DND-41 (cell line): Measurements from ENCODE around the gene DGKQ.
A peak's percentile ranks its signal among the peaks of the same experiment; 100 is the strongest.

Experiments used
- ATAC-seq: fragments of 200-7000 bp; cut with Tn5 transposase; 3 replicates; pipeline ENCODE4 v1.9.1; 2021; ENCODE audit warnings: low read depth; ENCODE audit not compliant: insufficient read depth
- DNase-seq: peaks from one replicate; pipeline ENCODE4 v3.0.0-alpha.2; 2020
- H2AFZ ChIP-seq: 2 replicates; pipeline ENCODE4 v1.6.0; 2012; ENCODE audit warnings: low read depth, low read length
- H3K27ac ChIP-seq: 2 replicates; pipeline ENCODE4 v1.5.1; 2012; ENCODE audit warnings: low read length, inconsistent platforms
- H3K27me3 ChIP-seq: fragments of 200-600 bp; sonication (generic); 2 replicates; pipeline ENCODE4 v1.6.0; 2012; ENCODE audit warnings: low read length, mild to moderate bottlenecking, inconsistent platforms; ENCODE audit not compliant: insufficient read depth, poor library complexity
- H3K36me3 ChIP-seq: 2 replicates; pipeline ENCODE4 v1.5.1; 2012; ENCODE audit warnings: low read length, inconsistent platforms; ENCODE audit not compliant: insufficient read depth
- H3K4me1 ChIP-seq: 2 replicates; pipeline ENCODE4 v1.5.1; 2012; ENCODE audit warnings: mild to moderate bottlenecking, low read length; ENCODE audit not compliant: insufficient read depth
- H3K4me2 ChIP-seq: 2 replicates; pipeline ENCODE4 v1.6.0; 2012; ENCODE audit warnings: mild to moderate bottlenecking, moderate library complexity, low read length, inconsistent platforms; ENCODE audit not compliant: insufficient read depth
- H3K4me3 ChIP-seq, 2 experiments: fragments of 200-600 bp in 1 of 2; shearing (Covaris generic) in 1 of 2; 2 replicates each; pipeline ENCODE4 v1.5.1; 2012 to 2016; ENCODE audit warnings: inconsistent platforms in 2 of 2, low read length in 2 of 2, mild to moderate bottlenecking in 2 of 2, low read depth in 1 of 2, moderate library complexity in 1 of 2
- H3K79me2 ChIP-seq: 2 replicates; pipeline ENCODE4 v1.6.0; 2012; ENCODE audit warnings: low read length, inconsistent platforms; ENCODE audit not compliant: insufficient read depth
- H3K9ac ChIP-seq: 2 replicates; pipeline ENCODE4 v1.6.0; 2012; ENCODE audit warnings: low read depth, mild to moderate bottlenecking, inconsistent platforms, low read length, moderate library complexity
- H3K9me3 ChIP-seq: 2 replicates; pipeline ENCODE4 v1.5.1; 2012; ENCODE audit warnings: low read length, moderate library complexity, mild to moderate bottlenecking, inconsistent platforms; ENCODE audit not compliant: insufficient read depth, severe bottlenecking
- H4K20me1 ChIP-seq: 2 replicates; pipeline ENCODE4 v1.6.0; 2012; ENCODE audit warnings: low read length; ENCODE audit not compliant: insufficient read depth
- CTCF ChIP-seq: IDR thresholded peaks from 2 replicates; pipeline ENCODE4 v1.5.1; 2012; ENCODE audit warnings: borderline replicate concordance, low read length, moderate library complexity, mild to moderate bottlenecking; ENCODE audit not compliant: poor library complexity, severe bottlenecking; ENCODE audit errors: extremely low read depth
- EZH2 ChIP-seq: IDR thresholded peaks from 3 replicates; pipeline ENCODE4 v1.6.1; 2012; ENCODE audit warnings: borderline replicate concordance, low read depth, mild to moderate bottlenecking, moderate library complexity, low read length, inconsistent platforms; ENCODE audit not compliant: severe bottlenecking

The DGKQ gene

GRCh38 chr4:985123-985830 lies 11.9 kb upstream of the DGKQ start:
- H2AFZ ChIP-seq, result no peak overlapping the region

DNA sequence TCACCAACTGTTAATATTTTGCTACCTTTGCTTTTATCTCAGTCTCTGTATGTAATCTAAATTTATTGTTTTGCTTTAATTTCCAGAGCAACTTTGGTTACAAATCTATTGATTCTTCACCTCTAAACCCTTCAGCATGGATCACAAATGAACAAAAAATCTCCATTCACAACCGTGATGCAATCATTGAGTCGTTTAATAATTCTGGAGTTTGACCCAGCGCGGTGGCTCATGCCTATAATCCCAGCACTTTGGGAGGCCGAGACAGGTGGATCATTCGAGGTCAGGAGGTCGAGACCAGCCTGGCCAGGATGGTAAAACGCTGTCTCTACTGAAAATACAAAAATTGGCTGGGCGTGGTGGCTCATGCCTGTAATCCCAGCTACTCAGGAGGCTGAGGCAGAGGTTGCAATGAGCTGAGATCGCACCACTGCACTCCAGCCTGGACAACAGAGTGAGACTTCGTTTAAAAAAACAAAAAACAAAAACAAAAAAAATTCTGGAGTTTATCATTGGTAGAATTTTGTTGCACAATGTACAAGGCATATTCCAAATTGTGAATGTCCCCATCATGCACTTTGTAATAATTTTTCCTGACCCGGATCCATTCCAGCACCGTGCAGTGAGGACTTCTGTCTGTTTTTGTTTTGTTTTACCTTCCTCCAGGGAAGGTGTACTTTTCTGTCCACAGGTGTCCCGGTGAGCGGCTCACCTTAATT lies 11.1 kb upstream of the DGKQ start:
- no peak for DNase-seq
- peak overlapping the region; percentile 83; the same call in 1 of the 2 replicates for H3K4me2 ChIP-seq
- ATAC-seq, result no peak
- no peak overlapping the region for H3K27ac ChIP-seq
- H3K9me3 ChIP-seq, result no peaks in the 10 kb centered on the region
- no peaks in the 10 kb centered on the region for H3K27me3 ChIP-seq
- peaks cover 5% of the 10 kb centered on the region; the same call in 1 of the 2 replicates for H3K36me3 ChIP-seq
- H3K79me2 ChIP-seq, result peaks cover 27% of the 10 kb centered on the region
- no peak overlapping the region for H3K4me3 ChIP-seq
- peaks cover 16% of the 10 kb centered on the region for H4K20me1 ChIP-seq
- H2AFZ ChIP-seq, result no peak overlapping the region
- peaks cover 34% of the 10 kb centered on the region for H3K4me1 ChIP-seq
- no peak for TF ChIP-seq EZH2
- TF ChIP-seq CTCF, result no peak
- H3K9ac ChIP-seq, result no peak overlapping the region

More at GRCh38 chr4:985123-985830, 11.9 kb upstream of the DGKQ start:
- Histone ChIP-seq H3K27me3 (no peaks in the 10 kb centered on the region), H3K36me3 (peaks cover 13% of the 10 kb centered on the region), H3K9me3 (no peaks in the 10 kb centered on the region), H3K27ac (no peak overlapping the region; the same call in 1 of the 2 replicates), H3K79me2 (peaks cover 27% of the 10 kb centered on the region), H4K20me1 (peaks cover 24% of the 10 kb centered on the region), H3K4me1 (peaks cover 34% of the 10 kb centered on the region), H3K4me3 (peak overlapping the region; percentile 35 to 61; a peak in 3 of 4 replicates), H3K9ac (peak overlapping the region; percentile 65), H3K4me2 (peak overlapping the region; percentile 83)
- DNase-seq, result no peak
- TF ChIP-seq CTCF (no peak), EZH2 (no peak)
- no peak for ATAC-seq

GRCh38 chr4:982814-983213 lies 9.4 kb upstream of the DGKQ start:
- no peak overlapping the region for H3K27ac ChIP-seq
- no peak overlapping the region for H3K9ac ChIP-seq
- TF ChIP-seq EZH2 (no peak), CTCF (no peak)
- H3K4me3 ChIP-seq, result no peak overlapping the region
- H3K36me3 ChIP-seq, result no peaks in the 10 kb centered on the region
- H3K9me3 ChIP-seq, result no peaks in the 10 kb centered on the region
- ATAC-seq, result no peak
- no peaks in the 10 kb centered on the region for H3K27me3 ChIP-seq
- peaks cover 24% of the 10 kb centered on the region for H3K4me1 ChIP-seq
- peaks cover 5% of the 10 kb centered on the region for H4K20me1 ChIP-seq
- H3K79me2 ChIP-seq, result peaks cover 19% of the 10 kb centered on the region
- no peak overlapping the region for H2AFZ ChIP-seq
- no peak for DNase-seq
- no peak overlapping the region for H3K4me2 ChIP-seq
